Measurements from ENCODE around the gene GFRA1. TPM values are rescaled to one million over a fixed set of nuclear protein-coding genes. Genes with fewer than 3 reads are reported as not detected.

GFRA1 gene
- total and polyA plus RNA-seq, 2 donors (not counting 1 experiment from before 2014, with no cell fraction given), result not detected

GRCh38 chr10:116241642-116242410 is 31.2 kb downstream of the GFRA1 start:
- no peak overlapping the region for H3K27ac Mint-ChIP-seq
- ChIA-PET CTCF (no interaction called here), POLR2A (no interaction called here)
- ATAC-seq (ENCODE audit: low read depth), result no peak
- no peak for DNase-seq
- H4K20me1 ChIP-seq (ENCODE audit: control insufficient read depth, insufficient read depth, low read length, poor library complexity, severe bottlenecking), result no peaks in the 10 kb centered on the region
- no peak overlapping the region for H3K4me3 ChIP-seq (ENCODE audit: control extremely low read depth in 1 of 5, extremely low read depth in 1 of 5, insufficient read depth in 1 of 5, low read depth in 2 of 5, low read length in 4 of 5)
- intact Hi-C loops (cut with micrococcal nuclease), result no loop called here
- no peaks in the 10 kb centered on the region for H3K27me3 ChIP-seq (replicated peaks in 1 of 4; ENCODE audit: control extremely low read depth in 1 of 4, control insufficient read depth in 3 of 4, insufficient read depth in 4 of 4, low read length in 3 of 4)
- H3K36me3 ChIP-seq (replicated peaks in 1 of 2; ENCODE audit: control extremely low read depth in 1 of 2, control insufficient read depth in 1 of 2, extremely low read depth in 1 of 2, insufficient read depth in 2 of 2, low read length in 1 of 2), result no peaks in the 10 kb centered on the region
- no peaks in the 10 kb centered on the region for H3K79me2 ChIP-seq (ENCODE audit: control insufficient read depth, insufficient read depth, low read length)
- H3K4me1 Mint-ChIP-seq, result no peaks in the 10 kb centered on the region
- no peaks in the 10 kb centered on the region for H3K4me1 ChIP-seq (ENCODE audit: control insufficient read depth in 2 of 2, insufficient read depth in 2 of 2, low read length in 2 of 2)
- no peak overlapping the region for H3K4me3 Mint-ChIP-seq
- H3K9me3 ChIP-seq (ENCODE audit: control extremely low read depth in 1 of 3, control insufficient read depth in 2 of 3, insufficient read depth in 1 of 3, low read length in 2 of 3), result no peaks in the 10 kb centered on the region
- no peak overlapping the region for H2AFZ ChIP-seq (ENCODE audit: insufficient read depth, low read depth, low read length, poor library complexity, severe bottlenecking)
- H3K9ac ChIP-seq (ENCODE audit: low read length), result no peak overlapping the region
- no peaks in the 10 kb centered on the region for H3K9me3 Mint-ChIP-seq (ENCODE audit: insufficient read depth)
- 100% methylated on average over 1 of the region's 6 CpGs for WGBS (ENCODE audit: insufficient coverage)
- TF ChIP-seq, protein P1, sequence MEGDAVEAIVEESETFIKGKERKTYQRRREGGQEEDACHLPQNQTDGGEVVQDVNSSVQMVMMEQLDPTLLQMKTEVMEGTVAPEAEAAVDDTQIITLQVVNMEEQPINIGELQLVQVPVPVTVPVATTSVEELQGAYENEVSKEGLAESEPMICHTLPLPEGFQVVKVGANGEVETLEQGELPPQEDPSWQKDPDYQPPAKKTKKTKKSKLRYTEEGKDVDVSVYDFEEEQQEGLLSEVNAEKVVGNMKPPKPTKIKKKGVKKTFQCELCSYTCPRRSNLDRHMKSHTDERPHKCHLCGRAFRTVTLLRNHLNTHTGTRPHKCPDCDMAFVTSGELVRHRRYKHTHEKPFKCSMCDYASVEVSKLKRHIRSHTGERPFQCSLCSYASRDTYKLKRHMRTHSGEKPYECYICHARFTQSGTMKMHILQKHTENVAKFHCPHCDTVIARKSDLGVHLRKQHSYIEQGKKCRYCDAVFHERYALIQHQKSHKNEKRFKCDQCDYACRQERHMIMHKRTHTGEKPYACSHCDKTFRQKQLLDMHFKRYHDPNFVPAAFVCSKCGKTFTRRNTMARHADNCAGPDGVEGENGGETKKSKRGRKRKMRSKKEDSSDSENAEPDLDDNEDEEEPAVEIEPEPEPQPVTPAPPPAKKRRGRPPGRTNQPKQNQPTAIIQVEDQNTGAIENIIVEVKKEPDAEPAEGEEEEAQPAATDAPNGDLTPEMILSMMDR (IDR thresholded peaks at IDR 0.05), result no peak
- TF ChIP-seq EZH2 (IDR thresholded peaks at IDR 0.05; ENCODE audit: borderline replicate concordance, insufficient read depth, low read depth, low read length, poor library complexity, severe bottlenecking), result no peak
- no peak overlapping the region for H3K4me2 ChIP-seq (replicated peaks; ENCODE audit: low read depth, low read length, poor library complexity, severe bottlenecking)
- no peaks in the 10 kb centered on the region for H3K27me3 Mint-ChIP-seq
- no peak overlapping the region for H3K27ac ChIP-seq (ENCODE audit: low read length in 2 of 2)

DNA sequence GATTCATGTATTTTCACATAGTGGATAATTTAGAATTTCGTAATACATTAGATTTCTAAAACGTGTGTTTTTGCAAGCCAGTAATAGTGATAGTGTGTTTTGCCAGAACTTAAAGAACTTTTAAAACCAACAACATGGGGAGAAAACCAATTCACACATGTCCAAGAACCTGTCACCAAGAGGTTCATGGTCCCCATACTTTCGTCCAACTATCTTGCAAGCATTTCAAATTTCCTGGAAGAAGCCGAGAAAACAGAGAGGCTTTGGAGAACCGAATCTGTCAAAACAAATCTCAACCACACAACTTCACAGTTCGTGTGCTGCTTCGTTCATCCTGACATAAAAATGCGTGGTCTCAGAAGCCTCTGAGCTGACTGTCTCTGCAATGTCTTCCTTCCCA is 31.9 kb downstream of the GFRA1 start:
- ChIA-PET CTCF (no interaction called here), POLR2A (no interaction called here)
- H3K9ac ChIP-seq (ENCODE audit: low read length), result no peak overlapping the region
- no peak overlapping the region for H3K4me3 ChIP-seq (ENCODE audit: control extremely low read depth in 1 of 5, extremely low read depth in 1 of 5, insufficient read depth in 1 of 5, low read depth in 2 of 5, low read length in 4 of 5)
- H3K4me3 Mint-ChIP-seq, result no peak overlapping the region
- no peaks in the 10 kb centered on the region for H3K79me2 ChIP-seq (ENCODE audit: control insufficient read depth, insufficient read depth, low read length)
- H3K27me3 Mint-ChIP-seq, result no peaks in the 10 kb centered on the region
- DNase-seq (no peak), ATAC-seq (ENCODE audit: low read depth) (no peak)
- no peaks in the 10 kb centered on the region for H3K27me3 ChIP-seq (replicated peaks in 1 of 4; ENCODE audit: control extremely low read depth in 1 of 4, control insufficient read depth in 3 of 4, insufficient read depth in 4 of 4, low read length in 3 of 4)
- no peaks in the 10 kb centered on the region for H4K20me1 ChIP-seq (ENCODE audit: control insufficient read depth, insufficient read depth, low read length, poor library complexity, severe bottlenecking)
- H3K27ac Mint-ChIP-seq, result no peak overlapping the region
- WGBS (ENCODE audit: insufficient coverage), result 95% methylated on average over 4 of the region's 8 CpGs
- no peaks in the 10 kb centered on the region for H3K36me3 ChIP-seq (replicated peaks in 1 of 2; ENCODE audit: control extremely low read depth in 1 of 2, control insufficient read depth in 1 of 2, extremely low read depth in 1 of 2, insufficient read depth in 2 of 2, low read length in 1 of 2)
- H3K27ac ChIP-seq (ENCODE audit: low read length in 2 of 2), result no peak overlapping the region
- no peaks in the 10 kb centered on the region for H3K4me1 ChIP-seq (ENCODE audit: control insufficient read depth in 2 of 2, insufficient read depth in 2 of 2, low read length in 2 of 2)
- TF ChIP-seq EZH2 (IDR thresholded peaks at IDR 0.05; ENCODE audit: borderline replicate concordance, insufficient read depth, low read depth, low read length, poor library complexity, severe bottlenecking), result no peak
- TF ChIP-seq, protein P1 (IDR thresholded peaks at IDR 0.05), result no peak
- intact Hi-C loops (cut with micrococcal nuclease), result no loop called here
- H3K9me3 Mint-ChIP-seq (ENCODE audit: insufficient read depth), result no peaks in the 10 kb centered on the region
- H3K4me1 Mint-ChIP-seq, result no peaks in the 10 kb centered on the region
- H3K4me2 ChIP-seq (replicated peaks; ENCODE audit: low read depth, low read length, poor library complexity, severe bottlenecking), result no peak overlapping the region
- H2AFZ ChIP-seq (ENCODE audit: insufficient read depth, low read depth, low read length, poor library complexity, severe bottlenecking), result no peak overlapping the region
- no peaks in the 10 kb centered on the region for H3K9me3 ChIP-seq (ENCODE audit: control extremely low read depth in 1 of 3, control insufficient read depth in 2 of 3, insufficient read depth in 1 of 3, low read length in 2 of 3)

Measured in B cell (primary cell).